HG02885 (cell line): ENCODE data around the gene ZNF451.

Source experiments
- ATAC-seq: cut with Tn5 transposase; IDR thresholded peaks from one replicate; pipeline ENCODE4 v1.9.1; 2021; ENCODE audit warnings: mild to moderate bottlenecking; ENCODE audit not compliant: unreplicated experiment, poor library complexity

Gene ZNF451

DNA sequence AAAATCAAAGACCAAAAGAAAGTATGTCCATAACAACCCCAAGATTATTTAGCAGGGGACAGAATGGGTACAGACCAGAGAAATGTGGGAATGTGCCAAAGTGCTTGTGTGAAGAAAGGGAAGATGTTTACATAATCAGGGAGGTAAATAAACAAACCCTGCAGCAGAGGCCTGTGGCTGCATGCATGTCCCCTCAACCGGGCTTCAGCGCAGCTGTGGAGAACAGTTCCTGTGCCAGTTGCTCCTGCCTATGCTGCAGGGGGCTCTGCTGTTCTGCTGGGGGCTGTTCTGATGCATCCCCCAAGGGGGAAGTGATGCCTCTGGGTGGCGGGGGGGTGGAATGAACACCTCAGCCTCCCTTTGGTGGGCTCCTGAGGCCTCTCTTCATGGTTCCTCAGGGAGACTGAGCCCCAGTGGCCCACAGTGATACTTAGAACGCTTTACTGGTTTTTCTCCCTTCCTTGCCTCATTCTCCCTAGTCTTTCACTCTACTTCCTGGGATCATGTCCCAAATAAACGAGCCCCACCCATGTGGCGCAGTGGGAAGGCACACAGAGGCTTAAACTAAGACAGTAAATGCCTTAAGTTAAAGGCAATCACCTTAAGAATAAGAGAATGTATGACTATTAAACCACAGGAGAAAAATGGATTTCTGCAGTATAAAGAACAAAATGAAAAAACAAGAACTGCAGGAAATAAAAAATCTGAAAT lies 109.1 kb downstream of the ZNF451 start:
- ATAC-seq = no peak

DNA sequence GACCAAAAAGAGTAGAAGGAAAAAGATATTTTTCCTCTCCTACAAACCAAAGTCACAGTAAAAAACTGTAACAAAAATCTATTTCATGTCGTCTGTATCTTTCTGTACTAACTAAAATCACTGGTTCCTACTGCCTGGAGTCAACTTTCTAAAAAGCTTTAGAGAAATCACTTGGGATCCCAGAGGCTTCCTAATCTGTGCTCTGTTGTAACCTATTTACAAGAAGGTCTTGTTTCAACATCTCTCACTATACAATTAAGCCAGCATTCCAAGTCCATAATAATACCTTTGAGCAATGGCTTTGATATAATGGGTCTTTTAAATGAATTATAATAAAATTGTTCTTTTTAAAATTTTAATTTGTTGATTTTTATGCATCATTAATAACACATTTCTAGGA lies 111.7 kb downstream of the ZNF451 start:
- ATAC-seq = no peak

DNA sequence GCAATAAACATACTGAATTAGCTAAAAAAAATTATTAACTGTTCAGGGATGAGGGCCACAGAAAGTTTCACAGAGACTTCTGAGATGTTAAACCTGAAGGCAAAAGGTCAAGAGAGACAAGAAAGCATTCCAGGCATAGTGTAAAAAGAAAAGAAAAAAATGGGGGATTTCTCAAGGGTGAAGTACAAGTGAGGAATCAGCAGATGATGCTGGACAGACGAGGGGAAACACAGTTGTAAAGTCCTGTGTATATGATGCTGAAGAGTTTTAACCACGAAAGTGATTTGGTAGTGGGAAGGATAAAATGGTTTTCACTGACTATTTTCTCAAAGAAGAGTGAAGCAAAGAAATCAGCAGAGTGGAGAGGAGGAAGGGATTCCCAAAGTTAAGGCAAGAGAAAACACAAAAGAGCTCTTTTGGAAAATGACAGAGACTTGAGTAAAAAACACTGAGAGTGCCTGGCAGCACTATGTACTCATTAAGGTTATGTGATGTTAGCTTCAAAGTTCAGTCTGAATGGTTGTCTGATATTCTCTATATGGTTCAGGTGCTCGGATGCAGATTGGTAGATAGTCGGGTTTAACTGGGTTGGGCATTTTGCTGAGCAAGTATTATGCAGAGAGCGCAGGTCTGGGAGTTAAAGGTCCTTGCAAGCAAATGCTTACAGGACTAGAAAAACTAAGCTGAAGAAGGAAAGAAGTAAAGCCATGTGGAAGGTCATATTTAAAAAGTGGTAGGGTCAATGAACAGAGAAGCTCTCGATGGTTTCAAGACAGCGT lies 115.8 kb downstream of the ZNF451 start:
- no peak for ATAC-seq

DNA sequence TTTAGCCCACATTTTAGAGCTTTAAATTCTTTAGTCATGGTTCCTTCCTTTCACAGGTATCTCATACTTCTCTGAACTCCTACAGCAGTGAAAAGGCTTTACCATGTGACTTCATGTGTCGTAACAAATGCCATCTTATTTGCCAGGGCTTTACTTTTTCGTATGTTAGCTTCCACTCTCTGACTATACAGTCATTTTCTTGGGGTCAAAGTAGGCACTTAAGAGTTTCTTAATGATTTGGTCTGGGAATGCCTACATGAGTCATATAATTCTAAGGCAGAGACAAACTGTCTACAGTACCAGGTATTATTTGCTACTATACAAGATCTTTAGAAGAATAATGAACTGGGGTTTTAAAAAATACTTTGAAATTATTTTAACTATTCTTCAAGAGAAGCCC lies 117.2 kb downstream of the ZNF451 start:
- no peak for ATAC-seq

DNA sequence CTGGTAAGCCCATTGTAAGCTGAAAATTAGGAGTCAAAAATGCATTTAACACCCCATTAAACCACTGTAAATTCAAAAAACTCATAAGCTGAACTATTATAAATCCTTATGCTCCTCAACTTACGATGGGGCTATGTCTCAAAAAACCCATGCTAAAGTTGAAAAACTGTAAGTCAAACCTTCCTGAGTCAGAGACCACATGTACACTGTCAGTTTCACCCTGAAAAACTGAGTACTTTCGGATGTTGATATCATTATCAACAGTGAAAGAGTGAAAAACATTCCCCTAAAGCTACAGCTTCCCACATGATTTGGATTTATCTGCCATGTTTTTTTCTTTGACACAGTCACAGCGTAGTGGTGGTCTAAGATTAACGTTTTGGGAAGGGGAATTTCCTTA lies 117.9 kb downstream of the ZNF451 start:
- no peak for ATAC-seq

DNA sequence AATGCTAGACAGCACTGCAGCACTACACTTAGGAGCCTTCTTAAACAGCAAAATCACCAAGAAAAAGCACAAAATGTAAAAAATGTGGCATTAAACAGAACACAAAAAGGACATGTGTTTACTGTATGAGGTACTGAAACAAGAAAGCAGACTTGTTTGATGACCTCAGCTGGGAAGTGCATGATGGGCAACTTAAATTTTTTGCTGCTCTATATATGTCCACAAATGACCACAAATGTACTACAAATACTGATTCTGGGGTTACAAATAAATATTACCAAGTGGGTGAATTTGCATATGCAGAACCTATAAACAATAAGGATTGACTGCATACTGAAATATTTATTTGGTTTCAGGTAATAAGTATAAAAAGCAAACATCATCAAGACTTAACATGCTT lies 119.0 kb downstream of the ZNF451 start:
- ATAC-seq = peak; percentile 46

DNA sequence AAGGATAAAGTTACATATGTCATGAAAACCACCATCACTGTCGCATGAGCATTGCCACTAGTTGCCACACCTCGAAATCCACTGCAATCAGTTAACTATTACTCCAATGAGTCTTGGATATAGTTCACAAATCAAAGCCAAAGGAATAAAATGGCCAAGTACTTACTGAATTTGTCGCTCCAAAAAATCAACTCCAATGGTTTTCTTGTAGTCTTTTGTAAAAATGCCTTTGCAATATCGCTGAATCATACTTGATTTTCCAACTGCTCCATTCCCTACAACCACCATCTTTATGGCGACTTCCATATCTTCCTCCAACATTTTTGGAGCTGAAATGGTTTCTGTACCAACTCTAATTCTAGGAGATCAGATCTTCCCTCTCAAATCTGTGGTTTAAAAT lies 120.1 kb downstream of the ZNF451 start:
- ATAC-seq = no peak

DNA sequence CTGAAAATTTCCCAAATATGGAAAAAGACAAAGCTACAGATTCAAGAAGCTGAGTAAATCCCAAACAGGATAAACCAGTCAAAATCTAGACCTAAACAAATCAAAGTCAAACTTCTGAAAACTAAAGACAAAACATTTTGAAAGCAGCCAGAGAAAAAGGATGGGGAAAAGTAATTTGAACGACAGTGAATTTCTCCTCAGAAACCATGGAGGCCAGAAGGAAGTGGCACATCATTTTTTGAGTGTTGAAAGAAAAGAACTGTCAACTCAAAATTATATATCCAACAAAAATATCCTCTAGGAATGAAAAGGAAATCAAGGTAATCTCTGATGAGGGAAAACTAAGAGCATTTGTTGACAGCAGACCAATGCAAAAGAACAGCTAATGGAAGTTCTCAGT lies 125.3 kb downstream of the ZNF451 start:
- no peak for ATAC-seq

DNA sequence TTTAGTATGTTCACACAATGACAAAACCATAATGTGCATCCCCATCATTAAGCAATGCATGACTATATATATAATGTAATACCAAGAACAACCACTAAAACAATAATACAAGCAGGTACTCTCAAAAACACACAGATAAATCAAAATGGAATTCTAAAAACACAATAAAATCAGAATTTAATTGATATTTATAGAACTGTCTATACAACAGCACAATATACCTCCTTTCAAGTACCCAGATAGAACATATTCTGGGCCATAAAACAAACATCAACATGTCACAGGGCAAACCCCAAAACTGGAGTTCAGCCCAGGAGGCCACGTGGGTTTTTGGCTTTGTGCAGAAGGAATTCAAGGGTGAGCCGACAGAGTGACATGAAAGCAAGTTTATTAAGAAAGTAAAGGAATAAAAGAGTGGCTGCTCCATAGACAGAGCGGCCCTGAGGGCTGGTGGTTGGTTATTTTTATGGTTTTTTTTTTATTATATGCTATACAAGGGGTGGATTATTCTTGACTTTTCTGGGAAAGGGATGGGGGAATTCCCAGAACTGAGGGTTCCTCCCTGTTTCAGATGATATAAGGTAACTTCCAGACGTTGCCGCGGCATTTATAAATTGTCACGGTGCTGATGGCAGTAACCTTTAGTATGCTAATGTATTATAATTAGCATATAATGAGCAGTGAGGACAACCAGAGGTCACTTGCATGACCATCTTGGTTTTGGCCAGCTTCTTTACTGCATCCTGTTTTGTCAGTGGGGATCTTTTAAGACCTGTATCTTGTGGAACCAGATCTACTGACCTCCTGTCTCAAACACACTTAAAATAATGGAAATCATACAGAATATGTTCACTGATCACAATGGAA lies 126.5 kb downstream of the ZNF451 start:
- ATAC-seq = no peak

DNA sequence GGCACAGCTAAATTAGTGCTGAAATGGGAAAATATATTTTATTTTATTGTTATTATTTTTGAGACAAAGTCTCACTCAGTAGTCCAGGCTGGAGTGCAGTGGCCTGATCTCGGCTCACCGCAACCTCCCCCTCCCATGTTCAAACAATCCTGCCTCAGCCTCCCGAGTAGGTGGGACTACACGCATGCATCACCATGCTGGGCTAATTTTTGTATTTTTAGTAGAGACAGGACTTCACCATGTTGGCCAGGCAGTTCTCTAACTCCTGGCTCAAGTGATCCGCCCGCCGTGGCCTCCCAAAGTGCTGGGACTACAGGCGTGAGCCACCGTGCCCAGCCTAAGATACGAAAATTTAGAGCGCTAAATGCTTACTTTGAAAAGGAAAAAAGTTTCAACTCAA lies 127.3 kb downstream of the ZNF451 start:
- ATAC-seq = no peak
